ENCODE results near the gene SNRPA1. TPM values are rescaled to one million over a fixed set of nuclear protein-coding genes. Genes with fewer than 3 reads are reported as not detected.

SNRPA1 gene
- total RNA-seq, 4 donors from 2014 or later, result 28.4 to 50.6 (median 40.0) TPM

DNA sequence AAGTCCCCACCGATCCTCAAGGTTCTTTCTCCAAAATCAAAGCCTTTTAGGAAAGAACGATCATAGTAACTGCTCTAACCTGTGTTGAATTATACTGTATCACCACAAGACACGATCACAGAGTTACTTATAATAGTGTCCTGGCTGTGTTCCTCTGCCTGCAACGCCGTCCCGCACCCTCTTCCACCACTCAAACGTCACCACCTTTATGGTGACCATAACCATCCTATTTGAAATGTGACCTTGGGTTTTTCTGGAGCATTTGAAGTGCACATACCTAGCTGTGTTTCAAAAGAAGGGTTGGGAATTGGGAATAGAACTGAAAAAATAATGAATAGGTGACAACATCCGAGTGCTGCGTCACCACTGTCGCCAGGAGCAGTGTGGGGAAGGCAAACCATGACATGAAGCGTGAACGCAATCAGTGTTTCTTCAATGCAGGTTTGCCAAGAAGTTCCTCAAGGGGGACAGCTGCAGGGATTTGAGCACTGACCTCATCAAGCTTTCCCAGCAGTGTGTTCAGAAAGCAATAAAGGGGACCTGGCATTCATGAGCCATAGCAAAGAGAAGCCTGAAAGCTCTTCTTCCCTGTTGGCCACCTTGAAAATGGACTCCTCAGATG lies 17.0 kb downstream of the SNRPA1 start:
- Histone ChIP-seq H3K9me3 (no peaks in the 10 kb centered on the region), H3K4me1 (peaks cover 0 to 22% (median 15%) of the 10 kb centered on the region in 4 donors), H3K4me3 (peak overlapping the region; percentile 66 to 97 (median 88)), H3K27ac (peak overlapping the region; percentile 54 to 92 (median 91)), H3K27me3 (no peaks in the 10 kb centered on the region), H3K36me3 (peaks cover 6 to 57% (median 11%) of the 10 kb centered on the region in 3 donors)
- TF ChIP-seq, protein P1, sequence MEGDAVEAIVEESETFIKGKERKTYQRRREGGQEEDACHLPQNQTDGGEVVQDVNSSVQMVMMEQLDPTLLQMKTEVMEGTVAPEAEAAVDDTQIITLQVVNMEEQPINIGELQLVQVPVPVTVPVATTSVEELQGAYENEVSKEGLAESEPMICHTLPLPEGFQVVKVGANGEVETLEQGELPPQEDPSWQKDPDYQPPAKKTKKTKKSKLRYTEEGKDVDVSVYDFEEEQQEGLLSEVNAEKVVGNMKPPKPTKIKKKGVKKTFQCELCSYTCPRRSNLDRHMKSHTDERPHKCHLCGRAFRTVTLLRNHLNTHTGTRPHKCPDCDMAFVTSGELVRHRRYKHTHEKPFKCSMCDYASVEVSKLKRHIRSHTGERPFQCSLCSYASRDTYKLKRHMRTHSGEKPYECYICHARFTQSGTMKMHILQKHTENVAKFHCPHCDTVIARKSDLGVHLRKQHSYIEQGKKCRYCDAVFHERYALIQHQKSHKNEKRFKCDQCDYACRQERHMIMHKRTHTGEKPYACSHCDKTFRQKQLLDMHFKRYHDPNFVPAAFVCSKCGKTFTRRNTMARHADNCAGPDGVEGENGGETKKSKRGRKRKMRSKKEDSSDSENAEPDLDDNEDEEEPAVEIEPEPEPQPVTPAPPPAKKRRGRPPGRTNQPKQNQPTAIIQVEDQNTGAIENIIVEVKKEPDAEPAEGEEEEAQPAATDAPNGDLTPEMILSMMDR (IDR thresholded peaks at IDR 0.05), result no peak
- no peak for TF ChIP-seq POLR2A (IDR thresholded peaks at IDR 0.05)
- TF ChIP-seq EP300 (IDR thresholded peaks at IDR 0.05), result no peak
- WGBS, 2 donors, result 79 to 87% methylated on average over 12 of the region's 12 CpGs
- no peak for DNase-seq (ENCODE audit: low spot score in 2 of 2)

DNA sequence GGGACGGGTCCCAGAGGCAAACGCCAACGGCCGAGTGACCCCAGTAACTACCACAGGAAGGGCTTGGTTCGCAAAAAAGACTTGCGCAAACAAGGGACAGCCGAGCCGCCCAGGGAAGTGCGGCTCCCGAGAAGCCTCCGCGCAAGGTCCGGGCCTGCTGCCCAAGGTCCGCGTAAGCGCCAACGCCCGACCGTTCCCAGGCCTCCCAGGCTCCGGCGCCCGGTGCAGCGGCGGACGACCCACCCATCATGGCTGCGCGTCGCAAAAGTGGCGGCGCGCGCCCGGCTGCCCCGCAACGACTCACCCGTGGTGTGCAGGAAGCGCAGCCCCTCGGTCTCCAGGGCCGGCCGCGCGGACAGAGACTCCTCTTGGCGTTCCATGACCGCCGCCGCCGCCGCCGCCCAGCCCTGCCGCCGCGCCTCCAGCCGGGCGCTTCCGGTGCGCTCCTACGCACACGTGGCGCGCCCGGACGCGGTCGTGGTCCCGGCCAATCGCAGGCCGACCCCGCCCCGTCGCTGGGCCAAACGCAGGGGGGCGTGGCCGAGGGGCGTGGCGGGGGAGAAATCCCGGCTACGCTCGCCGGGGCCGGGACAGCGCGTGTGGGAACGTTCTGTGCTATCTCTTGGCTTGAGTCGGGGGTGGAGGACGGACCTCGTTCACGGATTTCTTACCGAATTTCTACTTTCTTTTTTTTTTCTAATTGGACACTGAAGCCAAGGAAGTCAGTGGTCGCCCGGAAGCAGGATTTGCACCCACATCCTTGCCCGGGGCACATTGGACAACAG lies 17.8 kb downstream of the SNRPA1 start, which contains the start of gene SELENOS:
Gene SELENOS (minus strand): TSS at position 448 of the 785 bp plus-strand sequence. CDS start 68 bp downstream, at position 380.
- peak within 1 kb of the TSS; percentile 68 to 92 (median 91) for H3K27ac ChIP-seq
- H3K27me3 ChIP-seq, result no peaks in the 10 kb centered on the region
- H3K4me3 ChIP-seq, result peak within 1 kb of the TSS; percentile 66 to 97 (median 88)
- H3K4me1 ChIP-seq, result peaks cover 0 to 22% (median 15%) of the 10 kb centered on the region in 4 donors
- DNase-seq (ENCODE audit: low spot score in 2 of 2), result peak; percentile 87 to 90
- peaks cover 6 to 57% (median 19%) of the 10 kb centered on the region in 3 donors for H3K36me3 ChIP-seq
- no peaks in the 10 kb centered on the region for H3K9me3 ChIP-seq
- 0 to 1% methylated on average over 50 to 59 of the region's 91 CpGs for WGBS, 2 donors
- TF ChIP-seq POLR2A (IDR thresholded peaks at IDR 0.05), result peak; percentile 85 to 97
- TF ChIP-seq, protein P1 (IDR thresholded peaks at IDR 0.05), result peak in 2 of 5 experiments; percentile 38 to 47
- TF ChIP-seq EP300 (IDR thresholded peaks at IDR 0.05), result peak; percentile 76 to 78

DNA sequence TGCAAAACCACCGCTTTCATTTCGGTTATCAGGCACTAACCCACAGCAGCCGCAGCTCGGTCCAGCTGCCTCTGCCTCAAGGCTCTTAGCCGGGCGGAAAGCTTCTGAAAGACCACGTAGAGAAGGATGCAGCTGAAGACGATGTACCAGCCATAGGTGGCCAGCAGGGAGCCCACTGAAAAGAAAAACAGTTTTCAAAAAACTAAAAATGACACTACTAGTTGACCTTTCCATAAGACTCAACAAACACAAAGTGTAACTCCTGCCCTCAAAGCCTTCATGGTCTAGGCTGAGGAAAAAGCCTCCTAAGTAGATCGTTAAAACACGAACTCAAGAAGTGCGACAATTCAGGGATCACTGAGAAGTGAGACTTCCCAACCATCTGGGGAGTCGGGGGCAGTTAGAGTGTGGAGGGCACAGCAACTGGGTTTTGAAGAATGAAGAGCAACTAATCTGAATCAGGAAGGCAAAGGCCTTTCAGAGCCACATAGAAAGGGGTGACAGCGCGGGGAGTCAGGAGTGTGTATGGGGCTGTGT lies 18.5 kb downstream of the SNRPA1 start:
- H3K4me1 ChIP-seq, result peaks cover 0 to 22% (median 15%) of the 10 kb centered on the region in 4 donors
- H3K27me3 ChIP-seq, result no peaks in the 10 kb centered on the region
- TF ChIP-seq EP300 (IDR thresholded peaks at IDR 0.05), result no peak
- TF ChIP-seq, protein P1 (IDR thresholded peaks at IDR 0.05), result peak in 3 of 5 experiments; percentile 15 to 28 (median 24)
- H3K9me3 ChIP-seq, result no peaks in the 10 kb centered on the region
- H3K27ac ChIP-seq, result peak overlapping the region; percentile 68 to 92 (median 91)
- H3K4me3 ChIP-seq, result peak overlapping the region; percentile 66 to 97 (median 88)
- 16% methylated on average over 14 of the region's 14 CpGs for WGBS, 2 donors
- H3K36me3 ChIP-seq, result peaks cover 6 to 57% (median 23%) of the 10 kb centered on the region in 3 donors
- no peak for DNase-seq (ENCODE audit: low spot score in 2 of 2)

DNA sequence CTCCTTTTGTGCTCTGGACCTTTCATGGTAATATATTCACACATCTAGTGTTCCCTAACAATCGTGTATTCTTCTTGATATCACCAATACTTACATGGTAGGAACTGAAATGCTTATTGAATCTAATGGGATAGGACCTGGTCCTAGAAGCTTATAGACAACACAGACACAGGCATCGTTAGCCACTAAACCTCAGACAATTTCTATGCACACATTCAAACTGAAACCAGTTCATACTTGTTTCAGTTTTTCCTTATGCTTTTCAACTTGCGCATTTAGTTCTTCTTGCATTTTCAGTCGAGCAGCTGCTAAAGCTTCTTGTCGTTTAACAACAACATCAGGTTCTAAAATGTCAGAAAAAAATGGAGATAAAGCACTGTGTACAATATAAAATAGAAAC lies 20.0 kb downstream of the SNRPA1 start:
- Histone ChIP-seq H3K36me3 (peaks cover 6 to 57% (median 28%) of the 10 kb centered on the region in 3 donors), H3K27ac (peak overlapping the region in 1 of 4 donors; percentile 92), H3K4me3 (no peak overlapping the region), H3K9me3 (no peaks in the 10 kb centered on the region), H3K27me3 (no peaks in the 10 kb centered on the region), H3K4me1 (peaks cover 0 to 22% (median 15%) of the 10 kb centered on the region in 4 donors)
- TF ChIP-seq POLR2A (IDR thresholded peaks at IDR 0.05) (no peak), EP300 (IDR thresholded peaks at IDR 0.05) (no peak)
- TF ChIP-seq, protein P1 (IDR thresholded peaks at IDR 0.05), result no peak
- no peak for DNase-seq (ENCODE audit: low spot score in 2 of 2)
- WGBS, 2 donors, result 84 to 87% methylated on average over 5 of the region's 5 CpGs
